Hepatocyte (in vitro differentiated cells): ENCODE data around the gene RNF121.

Source experiments
- CTCF ChIP-seq: fragments of 200-600 bp; sonication (generic); IDR thresholded peaks from 2 replicates; pipeline ENCODE4 v1.5.1; 2016; ENCODE audit warnings: antibody characterized with exemption, mild to moderate bottlenecking; ENCODE audit not compliant: poor library complexity
- EZH2 ChIP-seq: fragments of 200-600 bp; sonication (generic); IDR thresholded peaks from 2 replicates; pipeline ENCODE4 v1.6.1; 2016; ENCODE audit warnings: antibody characterized with exemption, mild to moderate bottlenecking, borderline replicate concordance
- EZH2phosphoT487 ChIP-seq: fragments of 200-600 bp; sonication (generic); IDR thresholded peaks from one replicate; pipeline ENCODE4 v1.6.1; 2018; ENCODE audit warnings: antibody characterized with exemption, mild to moderate bottlenecking, low read depth, moderate library complexity; ENCODE audit not compliant: unreplicated experiment, severe bottlenecking

DNA sequence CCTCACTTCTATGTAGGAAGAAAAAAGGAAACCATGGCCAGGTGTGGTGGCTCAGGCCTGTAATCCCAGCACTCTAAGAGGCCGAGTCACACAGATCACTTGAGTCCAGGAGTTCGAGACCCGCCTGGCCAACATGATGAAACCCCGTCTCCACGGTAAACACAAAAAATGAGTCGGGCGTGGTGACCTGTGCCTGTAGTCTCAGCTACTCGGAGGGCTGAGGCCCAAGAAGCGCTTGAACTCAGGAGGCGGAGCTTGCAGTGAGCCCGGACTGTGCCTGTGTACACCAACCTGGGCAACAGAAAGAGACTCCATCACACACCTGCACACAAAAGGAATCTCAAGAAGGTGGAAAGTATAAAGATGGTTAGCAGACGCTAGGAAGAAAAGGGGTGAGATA is 32.9 kb upstream of the RNF121 start:
- no peak for TF ChIP-seq CTCF
- TF ChIP-seq EZH2phosphoT487 = no peak
- no peak for TF ChIP-seq EZH2
